K562 (cell line): ENCODE measurements around the gene TRPC3. TPM values are rescaled to one million over a fixed set of nuclear protein-coding genes. Genes with fewer than 3 reads are reported as not detected.

ENCODE experiments used
- ATAC-seq: fragments of 200-7000 bp; cut with Tn5 transposase; 3 replicates; pipeline ENCODE4 v1.9.1; 2020; ENCODE audit warnings: moderate library complexity
- BruUV-seq: library from RNA; stranded (reverse); fragments of 400-500 nt; replicated peaks from 2 replicates; lab custom pipeline; 2021; lab: Mats Ljungman, UMichigan
- CTCF ChIA-PET: fragments of 300-600 bp; formaldehyde crosslinking; extraction: SDS; loops from one replicate; lab custom pipeline; 2021; ENCODE audit warnings: low intra/inter-chr PET ratio; lab: Yijun Ruan, JAX
- POLR2A ChIA-PET: fragments of 300-600, 350-650 bp; sonication (Branson Sonifier 250); formaldehyde crosslinking; extraction: SDS; loops from one replicate; lab custom pipeline; 2021; ENCODE audit warnings: antibody characterized with exemption, inconsistent platforms; lab: Yijun Ruan, JAX
- DNase-seq, 4 experiments: peaks; one replicate each; pipeline versions ENCODE4 v3.0.0 to v3.0.0-alpha.2; 2011 to 2018; ENCODE audit warnings: low spot score in 3 of 4, mixed read lengths in 3 of 4; ENCODE audit errors: extremely low read depth in 1 of 4
- FAIRE-seq: peaks from 2 replicates; lab custom pipeline; 2011; peaks lifted over from hg19 to GRCh38; lab: Jason Lieb, UNC
- H2AFZ ChIP-seq: 2 replicates; pipeline ENCODE4 v1.6.0; 2011; ENCODE audit warnings: low read depth, low read length, control low read depth, inconsistent platforms
- H3K27ac ChIP-seq: fragments of 200-600 bp; 3 replicates; pipeline ENCODE4 v1.8.0; 2011; ENCODE audit warnings: low read depth, mild to moderate bottlenecking, control low read depth, inconsistent platforms, low read length, moderate library complexity, mixed read lengths; ENCODE audit errors: extremely low read depth
- H3K27me3 ChIP-seq, 2 experiments: fragments of 300-600 bp in 1 of 2; 2 replicates in 1 of 2; 3 replicates in 1 of 2; pipeline versions ENCODE4 v1.6.0 to v1.8.0; 2011; ENCODE audit warnings: inconsistent platforms in 2 of 2, low read length in 2 of 2, mild to moderate bottlenecking in 1 of 2, mixed read lengths in 1 of 2, moderate library complexity in 1 of 2; ENCODE audit not compliant: control insufficient read depth in 2 of 2, insufficient read depth in 2 of 2
- H3K36me3 ChIP-seq: fragments of 300-600 bp; 3 replicates; pipeline ENCODE4 v1.8.0; 2011; ENCODE audit warnings: mild to moderate bottlenecking, low read length, inconsistent platforms; ENCODE audit not compliant: control insufficient read depth, insufficient read depth
- H3K4me1 ChIP-seq, 2 experiments: fragments of 200-600 bp in 1 of 2; replicated peaks in 1 of 2; 2 replicates in 1 of 2; 3 replicates in 1 of 2; pipeline versions ENCODE4 v1.5.1 to v1.8.0; 2011; ENCODE audit warnings: inconsistent platforms in 2 of 2, low read length in 2 of 2, mild to moderate bottlenecking in 1 of 2, mixed read lengths in 1 of 2, moderate library complexity in 1 of 2; ENCODE audit not compliant: control insufficient read depth in 2 of 2, insufficient read depth in 2 of 2
- H3K4me2 ChIP-seq: 2 replicates; pipeline ENCODE4 v1.6.1; 2011; ENCODE audit warnings: low read length, control low read depth, inconsistent platforms, mixed read lengths; ENCODE audit not compliant: insufficient read depth
- H3K4me3 ChIP-seq: fragments of 200-600 bp; sonication (generic), shearing (Covaris generic); 2 replicates; pipeline ENCODE4 v1.5.1; 2016; ENCODE audit warnings: control low read depth, inconsistent platforms
- H3K79me2 ChIP-seq: fragments of 200-600 bp; 3 replicates; pipeline ENCODE4 v1.8.0; 2011; ENCODE audit warnings: low read length, inconsistent platforms; ENCODE audit not compliant: control insufficient read depth, insufficient read depth
- H3K9ac ChIP-seq, 2 experiments: 2 replicates each; pipeline versions ENCODE4 v1.6.0 to v1.6.1; 2011; ENCODE audit warnings: low read depth in 2 of 2, low read length in 2 of 2, control low read depth in 1 of 2, inconsistent platforms in 1 of 2, mild to moderate bottlenecking in 1 of 2, mixed read lengths in 1 of 2; ENCODE audit not compliant: insufficient read depth in 1 of 2
- H3K9me1 ChIP-seq: one replicate; pipeline ENCODE4 v1.6.0; 2011; ENCODE audit warnings: inconsistent platforms, mild to moderate bottlenecking, low read length, moderate library complexity; ENCODE audit not compliant: control insufficient read depth, insufficient read depth
- H3K9me3 ChIP-seq: replicated peaks from 2 replicates; pipeline ENCODE4 v1.5.1; 2011; ENCODE audit warnings: low read depth, low read length, inconsistent platforms; ENCODE audit not compliant: control insufficient read depth, insufficient read depth
- H4K20me1 ChIP-seq: replicated peaks from 2 replicates; pipeline ENCODE4 v1.6.1; 2011; ENCODE audit warnings: low read length, inconsistent platforms, mixed read lengths; ENCODE audit not compliant: control insufficient read depth, insufficient read depth
- HDAC1 ChIP-seq, 2 experiments: fragments of 450-650 bp; IDR thresholded peaks; 2 replicates each; pipeline ENCODE4 v1.6.1; 2016 to 2017; ENCODE audit warnings: inconsistent platforms in 1 of 2, mild to moderate bottlenecking in 1 of 2, moderate library complexity in 1 of 2
- WGBS: fragments of 100-300 bp; shearing (Covaris generic); methylation state at CpG from one replicate; pipeline ENCODE4 v1.1.6; 2016; ENCODE audit warnings: low coverage, mixed read lengths; ENCODE audit not compliant: insufficient coverage; ENCODE audit errors: missing lambda C conversion rate; 5-methylcytosine and 5-hydroxymethylcytosine counted together
- in situ Hi-C: fragments of 300-500 bp; cut with MboI; formaldehyde crosslinking; loops from 4 replicates; pipeline ENCODE4 v1.15.0; 2018; ENCODE audit warnings: inconsistent platforms, mixed read lengths
- intact Hi-C: fragments of 100-400 bp; cut with micrococcal nuclease; formaldehyde crosslinking; loops from 2 replicates; pipeline ENCODE4 v1.14.2; 2022
- polyA plus RNA-seq, 8 experiments: library from polyadenylated mRNA; depleted of rRNA in 4 of 8; stranded (reverse) in 5 of 8; unstranded in 3 of 8; fragments of >200 nt; fragmentation: Nextera tagmentation in 2 of 8; fragmentation: Illumina TruSeq in 1 of 8; extraction: Ambion mirVana in 2 of 8; extraction: Trizol in 1 of 8; gene quantifications; 2 replicates each; pipeline versions ENCODE4 v1.2.1 to v1.2.3, GENCODE V29; 2011 to 2014; ENCODE audit warnings: inconsistent platforms in 1 of 8, missing spikeins in 1 of 8
- total RNA-seq, 7 experiments: library from RNA; depleted of rRNA in 6 of 7; stranded (reverse); fragments of >200 nt in 6 of 7; fragmentation: Illumina TruSeq in 2 of 7; extraction: Trizol in 2 of 7; gene quantifications; 2 replicates each; pipeline versions ENCODE4 v1.2.1 to v1.2.3, GENCODE V29; 2011 to 2021; ENCODE audit warnings: low replicate concordance in 1 of 7
- TF ChIP-seq, protein P1 (sequence below), 2 experiments: fragments of 450-650 bp in 1 of 2; sonication (generic) in 1 of 2; formaldehyde crosslinking in 1 of 2; IDR thresholded peaks; 2 replicates each; pipeline versions ENCODE4 v1.7.1 to v1.9.0; 2016 to 2022; ENCODE audit warnings: inconsistent platforms in 1 of 2, mild to moderate bottlenecking in 1 of 2, missing genetic modification reagents in 1 of 2
- TF ChIP-seq, protein P2 (sequence below): fragments of 450-650 bp; IDR thresholded peaks from 2 replicates; pipeline ENCODE4 v1.6.1; 2014; ENCODE audit warnings: low read depth, mild to moderate bottlenecking, moderate library complexity, borderline replicate concordance
- TF ChIP-seq, protein P3 (sequence below), 2 experiments: IDR thresholded peaks; 2 replicates each; pipeline ENCODE4 v1.6.1; 2012; ENCODE audit warnings: improper control_type of control experiment in 2 of 2, low read depth in 2 of 2, low read length in 2 of 2, borderline replicate concordance in 1 of 2

The TRPC3 gene
- total and polyA plus RNA-seq, 9 of the 15 experiments (the other 6 are each of a cell fraction or from before 2014, with no cell fraction given): 0.01 to 0.27 (median 0.11) TPM

DNA sequence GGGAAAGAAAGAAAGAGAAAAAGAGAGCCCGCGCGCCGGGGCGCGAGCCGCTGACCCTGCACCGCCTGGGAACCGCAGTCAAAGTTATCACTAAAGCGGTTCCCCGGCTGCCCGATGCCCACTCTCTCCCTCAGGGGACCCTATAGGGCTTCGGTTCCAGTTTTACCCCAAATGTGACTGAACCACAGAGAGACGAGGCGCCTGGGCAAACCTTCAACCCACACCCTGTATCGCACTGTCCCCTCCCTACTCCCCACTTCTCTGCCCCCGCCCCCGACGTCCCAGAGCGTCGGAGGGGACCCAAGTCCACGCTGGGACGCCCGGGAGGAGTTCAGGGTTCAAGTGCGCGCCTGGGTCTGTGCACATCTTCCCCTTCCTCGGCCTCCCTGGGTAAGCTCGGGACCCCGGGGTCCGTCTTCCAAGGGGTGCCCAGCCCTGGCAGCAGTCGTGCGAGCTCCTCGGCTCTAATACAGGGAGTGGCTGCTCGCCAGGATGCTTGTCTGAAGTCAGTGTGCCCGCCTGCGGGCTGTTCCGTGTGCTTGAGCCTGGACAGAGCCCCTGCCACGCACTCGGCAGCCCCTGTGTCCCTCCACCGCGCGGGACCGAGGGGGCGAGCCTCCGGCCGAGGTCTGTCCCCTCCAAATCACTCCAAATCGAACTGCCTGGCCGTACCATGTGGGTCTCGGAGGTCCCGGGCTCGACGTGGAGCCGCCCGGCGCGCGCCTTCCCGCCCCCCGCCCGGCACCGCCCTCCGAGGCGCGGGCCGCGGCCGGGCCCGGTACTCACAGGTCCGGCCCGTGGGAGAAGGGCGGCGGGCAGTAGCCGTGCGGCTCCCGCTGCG is 960 bp downstream of the TRPC3 start:
- Histone ChIP-seq H3K36me3 (no peaks in the 10 kb centered on the region), H3K27ac (no peak overlapping the region), H3K9me1 (no peaks in the 10 kb centered on the region), H3K27me3 (peaks cover 6 to 24% of the 10 kb centered on the region in 2 experiments; a peak in 4 of 5 replicates), H3K4me2 (peak overlapping the region; percentile 66), H3K4me3 (peak overlapping the region; percentile 41), H3K9ac (peak overlapping the region; percentile 18 to 86; a peak in 3 of 4 replicates), H3K79me2 (no peaks in the 10 kb centered on the region), H3K4me1 (peaks cover 0 to 20% of the 10 kb centered on the region in 2 experiments; a peak in 2 of 5 replicates), H2AFZ (peak overlapping the region; percentile 64), H3K9me3 (no peaks in the 10 kb centered on the region), H4K20me1 (no peaks in the 10 kb centered on the region)
- in situ Hi-C loops: no loop called here
- ATAC-seq (peak; percentile 36), FAIRE-seq (no peak), DNase-seq (peak in 3 of 4 experiments; percentile 11 to 18 (median 11))
- 7% methylated on average over 25 of the region's 76 CpGs for WGBS
- intact Hi-C loops: loop anchor here (1.0 to 5.0 kb wide), 3 partner anchors 52 to 274 kb away; partner anchors contain the start of gene BLTP1
- no TSS peak for BruUV-seq
- ChIA-PET POLR2A (no interaction called here), CTCF (no interaction called here)
- TF ChIP-seq, protein P1, sequence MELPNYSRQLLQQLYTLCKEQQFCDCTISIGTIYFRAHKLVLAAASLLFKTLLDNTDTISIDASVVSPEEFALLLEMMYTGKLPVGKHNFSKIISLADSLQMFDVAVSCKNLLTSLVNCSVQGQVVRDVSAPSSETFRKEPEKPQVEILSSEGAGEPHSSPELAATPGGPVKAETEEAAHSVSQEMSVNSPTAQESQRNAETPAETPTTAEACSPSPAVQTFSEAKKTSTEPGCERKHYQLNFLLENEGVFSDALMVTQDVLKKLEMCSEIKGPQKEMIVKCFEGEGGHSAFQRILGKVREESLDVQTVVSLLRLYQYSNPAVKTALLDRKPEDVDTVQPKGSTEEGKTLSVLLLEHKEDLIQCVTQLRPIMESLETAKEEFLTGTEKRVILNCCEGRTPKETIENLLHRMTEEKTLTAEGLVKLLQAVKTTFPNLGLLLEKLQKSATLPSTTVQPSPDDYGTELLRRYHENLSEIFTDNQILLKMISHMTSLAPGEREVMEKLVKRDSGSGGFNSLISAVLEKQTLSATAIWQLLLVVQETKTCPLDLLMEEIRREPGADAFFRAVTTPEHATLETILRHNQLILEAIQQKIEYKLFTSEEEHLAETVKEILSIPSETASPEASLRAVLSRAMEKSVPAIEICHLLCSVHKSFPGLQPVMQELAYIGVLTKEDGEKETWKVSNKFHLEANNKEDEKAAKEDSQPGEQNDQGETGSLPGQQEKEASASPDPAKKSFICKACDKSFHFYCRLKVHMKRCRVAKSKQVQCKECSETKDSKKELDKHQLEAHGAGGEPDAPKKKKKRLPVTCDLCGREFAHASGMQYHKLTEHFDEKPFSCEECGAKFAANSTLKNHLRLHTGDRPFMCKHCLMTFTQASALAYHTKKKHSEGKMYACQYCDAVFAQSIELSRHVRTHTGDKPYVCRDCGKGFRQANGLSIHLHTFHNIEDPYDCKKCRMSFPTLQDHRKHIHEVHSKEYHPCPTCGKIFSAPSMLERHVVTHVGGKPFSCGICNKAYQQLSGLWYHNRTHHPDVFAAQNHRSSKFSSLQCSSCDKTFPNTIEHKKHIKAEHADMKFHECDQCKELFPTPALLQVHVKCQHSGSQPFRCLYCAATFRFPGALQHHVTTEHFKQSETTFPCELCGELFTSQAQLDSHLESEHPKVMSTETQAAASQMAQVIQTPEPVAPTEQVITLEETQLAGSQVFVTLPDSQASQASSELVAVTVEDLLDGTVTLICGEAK (IDR thresholded peaks at IDR 0.05): no peak
- TF ChIP-seq, protein P1 (CRISPR knock-in tag; IDR thresholded peaks at IDR 0.05): no peak
- TF ChIP-seq, protein P2, sequence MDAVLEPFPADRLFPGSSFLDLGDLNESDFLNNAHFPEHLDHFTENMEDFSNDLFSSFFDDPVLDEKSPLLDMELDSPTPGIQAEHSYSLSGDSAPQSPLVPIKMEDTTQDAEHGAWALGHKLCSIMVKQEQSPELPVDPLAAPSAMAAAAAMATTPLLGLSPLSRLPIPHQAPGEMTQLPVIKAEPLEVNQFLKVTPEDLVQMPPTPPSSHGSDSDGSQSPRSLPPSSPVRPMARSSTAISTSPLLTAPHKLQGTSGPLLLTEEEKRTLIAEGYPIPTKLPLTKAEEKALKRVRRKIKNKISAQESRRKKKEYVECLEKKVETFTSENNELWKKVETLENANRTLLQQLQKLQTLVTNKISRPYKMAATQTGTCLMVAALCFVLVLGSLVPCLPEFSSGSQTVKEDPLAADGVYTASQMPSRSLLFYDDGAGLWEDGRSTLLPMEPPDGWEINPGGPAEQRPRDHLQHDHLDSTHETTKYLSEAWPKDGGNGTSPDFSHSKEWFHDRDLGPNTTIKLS: no peak
- TF ChIP-seq, protein P3, sequence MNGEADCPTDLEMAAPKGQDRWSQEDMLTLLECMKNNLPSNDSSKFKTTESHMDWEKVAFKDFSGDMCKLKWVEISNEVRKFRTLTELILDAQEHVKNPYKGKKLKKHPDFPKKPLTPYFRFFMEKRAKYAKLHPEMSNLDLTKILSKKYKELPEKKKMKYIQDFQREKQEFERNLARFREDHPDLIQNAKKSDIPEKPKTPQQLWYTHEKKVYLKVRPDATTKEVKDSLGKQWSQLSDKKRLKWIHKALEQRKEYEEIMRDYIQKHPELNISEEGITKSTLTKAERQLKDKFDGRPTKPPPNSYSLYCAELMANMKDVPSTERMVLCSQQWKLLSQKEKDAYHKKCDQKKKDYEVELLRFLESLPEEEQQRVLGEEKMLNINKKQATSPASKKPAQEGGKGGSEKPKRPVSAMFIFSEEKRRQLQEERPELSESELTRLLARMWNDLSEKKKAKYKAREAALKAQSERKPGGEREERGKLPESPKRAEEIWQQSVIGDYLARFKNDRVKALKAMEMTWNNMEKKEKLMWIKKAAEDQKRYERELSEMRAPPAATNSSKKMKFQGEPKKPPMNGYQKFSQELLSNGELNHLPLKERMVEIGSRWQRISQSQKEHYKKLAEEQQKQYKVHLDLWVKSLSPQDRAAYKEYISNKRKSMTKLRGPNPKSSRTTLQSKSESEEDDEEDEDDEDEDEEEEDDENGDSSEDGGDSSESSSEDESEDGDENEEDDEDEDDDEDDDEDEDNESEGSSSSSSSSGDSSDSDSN (IDR thresholded peaks at IDR 0.05; ENCODE audit: borderline replicate concordance in 1 of 2, low read depth in 2 of 2, low read length in 2 of 2): 0 out of 4 replicates have a peak, but pooled peaks of 1 of the 2 experiments have one; percentile 8
- no peak for TF ChIP-seq HDAC1 (IDR thresholded peaks at IDR 0.05)
